GM19455 (cell line): Measurements from ENCODE around the gene CBL.

ENCODE experiments used
- ATAC-seq: cut with Tn5 transposase; IDR thresholded peaks from one replicate; pipeline ENCODE4 v1.9.1; 2021; ENCODE audit not compliant: unreplicated experiment

The CBL gene

GRCh38 chr11:119307974-119308373 lies 101.8 kb downstream of the CBL start:
- ATAC-seq: no peak

- no peak for ATAC-seq
These were observed 103.3 kb downstream of the CBL start for GRCh38 chr11:119309411-119309810.

- no peak for ATAC-seq
These were observed 104.0 kb downstream of the CBL start for GRCh38 chr11:119309953-119310681.

- ATAC-seq: no peak
These were observed 104.5 kb downstream of the CBL start for GRCh38 chr11:119310682-119311052.

GRCh38 chr11:119314726-119315125 lies 108.6 kb downstream of the CBL start:
- ATAC-seq: no peak

- no peak for ATAC-seq
These were observed 109.2 kb downstream of the CBL start for GRCh38 chr11:119315131-119316015.

- ATAC-seq: no peak
These were observed 110.0 kb downstream of the CBL start for GRCh38 chr11:119316016-119316728.

- ATAC-seq: no peak
These were observed 110.8 kb downstream of the CBL start, which contains the start of gene MCAM for GRCh38 chr11:119316729-119317591. MCAM (minus strand) TSS chr11:119317130; CDS start chr11:119317101, 29 bp downstream.

- ATAC-seq: no peak
These were observed 111.6 kb downstream of the CBL start for GRCh38 chr11:119317592-119318239.

- peak; percentile 39 for ATAC-seq
These were observed 112.3 kb downstream of the CBL start for GRCh38 chr11:119318240-119319135.

GRCh38 chr11:119319136-119319699 lies 113.1 kb downstream of the CBL start:
- no peak for ATAC-seq

- ATAC-seq: no peak
These were observed 113.6 kb downstream of the CBL start for GRCh38 chr11:119319700-119320239.

- no peak for ATAC-seq
These were observed 114.2 kb downstream of the CBL start for GRCh38 chr11:119320240-119320775.

GRCh38 chr11:119320776-119321524 lies 114.8 kb downstream of the CBL start:
- peak; percentile 37 for ATAC-seq

- no peak for ATAC-seq
These were observed 116.2 kb downstream of the CBL start for GRCh38 chr11:119322360-119322739.

GRCh38 chr11:119322921-119323531 lies 116.9 kb downstream of the CBL start:
- ATAC-seq: no peak

GRCh38 chr11:119323532-119324033 lies 117.4 kb downstream of the CBL start:
- no peak for ATAC-seq
